ELF-1 (cell line): ENCODE measurements around the gene KAZN.

Experiments
- DNase-seq: peaks from one replicate; pipeline ENCODE4 v3.0.0-alpha.2; 2016; ENCODE audit warnings: low read depth, low spot score

KAZN gene

GRCh38 chr1:15060104-15060503 lies 461.6 kb downstream of the KAZN start:
- no peak for DNase-seq

GRCh38 chr1:15062479-15063099 lies 464.1 kb downstream of the KAZN start:
- DNase-seq, result peak; percentile 69

DNA sequence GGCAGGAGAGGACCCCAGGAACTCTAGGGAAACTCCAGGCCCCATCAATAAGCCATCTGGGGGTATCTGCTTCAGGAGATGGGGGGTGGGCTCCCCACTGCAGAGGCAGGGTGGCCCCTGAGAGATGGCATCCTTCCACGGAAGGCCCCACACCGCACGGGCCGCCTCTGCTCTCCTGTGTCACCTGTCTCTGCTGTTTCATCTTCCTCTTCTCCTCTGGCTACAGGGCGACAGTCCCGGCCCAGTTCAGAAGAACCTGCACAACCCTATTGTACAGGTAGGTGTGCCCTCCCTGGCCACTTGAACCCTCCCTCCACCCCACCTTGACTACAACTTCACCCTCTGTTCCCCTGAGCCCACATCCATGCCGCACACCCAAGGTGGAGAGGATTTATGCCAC lies 464.9 kb downstream of the KAZN start:
- DNase-seq, result no peak

GRCh38 chr1:15063783-15064182 lies 465.3 kb downstream of the KAZN start:
- DNase-seq, result no peak

DNA sequence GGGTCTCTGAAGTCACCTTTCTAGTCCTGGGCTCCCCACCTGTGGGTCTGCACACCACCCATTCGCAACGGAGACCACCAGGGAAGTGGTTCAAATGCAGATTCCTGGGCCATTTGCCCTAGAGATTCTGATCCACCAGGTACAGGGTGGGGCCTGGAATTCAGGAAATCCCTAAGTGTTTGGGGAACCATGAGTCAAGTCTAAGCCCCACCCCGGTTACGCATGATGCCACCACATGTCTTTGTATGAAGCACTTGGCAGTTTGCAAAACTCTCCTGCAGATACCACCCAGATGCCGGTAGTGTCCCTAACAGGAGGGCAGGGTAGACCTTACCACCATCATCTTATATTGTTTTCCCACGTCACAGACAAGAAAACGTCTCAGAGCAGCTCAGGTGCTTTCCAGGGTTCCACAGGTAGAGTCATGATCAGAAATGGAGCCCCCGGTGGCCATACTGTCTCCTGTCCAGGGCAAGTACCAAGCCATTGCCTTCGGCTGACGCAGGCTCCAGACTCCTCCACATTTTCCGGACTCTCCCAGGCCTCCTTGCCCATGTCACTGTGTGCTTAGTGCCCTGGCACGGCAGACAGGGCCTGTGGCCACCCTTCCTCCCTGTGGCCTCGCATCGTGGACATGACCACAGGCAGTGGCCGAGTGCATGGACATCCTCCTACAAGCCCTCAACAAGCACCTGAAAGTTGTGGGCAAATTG lies 465.9 kb downstream of the KAZN start:
- DNase-seq, result no peak

DNA sequence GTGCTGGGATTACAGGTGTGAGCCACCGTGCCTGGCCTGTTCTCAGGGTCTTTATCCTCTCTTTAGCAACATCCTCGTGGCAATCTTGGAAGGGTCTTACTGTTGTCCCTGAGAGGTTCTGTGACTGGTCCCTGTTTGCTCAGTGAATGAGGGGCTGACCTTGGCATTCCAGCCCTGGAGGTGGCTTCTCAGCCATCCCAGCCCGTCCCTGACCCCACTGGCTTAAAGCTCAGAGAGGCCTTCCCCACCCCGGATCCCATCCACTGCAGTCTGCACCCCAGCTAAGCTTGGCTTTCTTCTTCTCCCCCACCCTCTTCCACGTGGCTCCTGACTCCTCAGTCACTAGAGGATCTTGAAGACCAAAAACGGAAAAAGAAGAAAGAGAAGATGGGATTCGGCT lies 466.8 kb downstream of the KAZN start:
- no peak for DNase-seq

GRCh38 chr1:15065736-15066135 lies 467.3 kb downstream of the KAZN start:
- no peak for DNase-seq

DNA sequence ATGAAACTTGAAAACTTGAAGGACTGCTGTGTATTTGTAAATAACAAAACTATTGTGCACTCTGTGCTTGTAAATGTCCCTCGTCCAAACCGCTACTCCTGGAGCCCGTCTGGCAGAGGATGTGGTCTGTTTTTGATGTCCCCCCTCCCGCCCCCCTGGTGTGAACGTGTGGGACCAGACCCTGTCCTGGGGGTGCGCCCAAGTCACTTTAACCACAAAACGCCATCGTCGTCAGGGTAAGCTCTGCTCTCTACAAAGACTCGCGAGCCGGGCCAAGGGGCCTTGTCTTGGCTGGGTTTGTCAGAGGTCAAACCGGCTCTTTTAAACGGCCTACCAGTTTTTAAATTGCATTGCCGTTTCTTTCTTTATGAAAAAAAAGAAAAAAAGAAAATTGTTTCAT lies 467.7 kb downstream of the KAZN start:
- DNase-seq, result no peak

GRCh38 chr1:15067148-15067547 lies 468.7 kb downstream of the KAZN start:
- no peak for DNase-seq

GRCh38 chr1:15068152-15068551 lies 469.7 kb downstream of the KAZN start:
- DNase-seq, result no peak

GRCh38 chr1:15068997-15069396 lies 470.5 kb downstream of the KAZN start:
- no peak for DNase-seq

GRCh38 chr1:15070145-15070748 lies 471.8 kb downstream of the KAZN start:
- peak; percentile 15 for DNase-seq

DNA sequence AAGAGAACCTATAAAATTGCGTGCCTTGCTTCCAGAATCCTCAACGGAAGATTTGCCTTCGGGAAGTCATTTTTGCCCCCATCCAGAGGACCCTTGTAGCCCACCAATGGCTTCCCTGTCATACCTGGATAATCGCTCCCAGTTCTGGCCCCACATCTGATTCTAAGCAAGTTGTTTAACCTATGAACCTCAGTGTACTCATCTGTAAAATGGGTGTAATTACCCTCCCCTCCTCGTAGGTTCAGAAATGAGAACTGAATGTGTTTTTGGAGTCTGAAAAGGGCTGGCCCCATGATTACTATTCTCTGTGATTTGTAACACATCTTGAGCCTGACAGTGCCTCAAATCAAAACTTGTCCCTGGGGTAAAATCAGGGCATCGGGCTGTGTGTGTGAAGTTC lies 473.5 kb downstream of the KAZN start:
- no peak for DNase-seq

- DNase-seq, result no peak
Observed at GRCh38 chr1:15073799-15074308, 475.4 kb downstream of the KAZN start.

DNA sequence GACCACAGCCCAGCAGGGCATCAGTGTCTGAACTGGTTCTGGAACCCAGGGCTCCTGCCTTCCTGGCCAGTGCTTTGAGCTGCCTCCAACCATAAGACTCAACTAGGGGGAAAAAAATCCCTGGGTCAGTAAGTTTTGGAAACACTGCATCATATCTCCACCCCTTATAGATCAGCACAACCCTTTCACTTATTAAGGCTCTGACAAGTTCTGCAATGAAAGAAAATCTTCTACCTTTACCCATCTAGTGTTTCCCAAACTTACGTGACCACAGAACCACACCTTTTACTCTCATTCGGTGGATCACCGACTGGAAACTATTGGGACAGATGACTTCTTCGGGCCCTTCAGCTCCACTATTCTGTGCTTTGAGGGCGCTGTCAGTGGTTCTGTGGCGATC lies 476.7 kb downstream of the KAZN start:
- DNase-seq, result no peak

- no peak for DNase-seq
Observed at GRCh38 chr1:15075817-15076216, 477.3 kb downstream of the KAZN start.

DNA sequence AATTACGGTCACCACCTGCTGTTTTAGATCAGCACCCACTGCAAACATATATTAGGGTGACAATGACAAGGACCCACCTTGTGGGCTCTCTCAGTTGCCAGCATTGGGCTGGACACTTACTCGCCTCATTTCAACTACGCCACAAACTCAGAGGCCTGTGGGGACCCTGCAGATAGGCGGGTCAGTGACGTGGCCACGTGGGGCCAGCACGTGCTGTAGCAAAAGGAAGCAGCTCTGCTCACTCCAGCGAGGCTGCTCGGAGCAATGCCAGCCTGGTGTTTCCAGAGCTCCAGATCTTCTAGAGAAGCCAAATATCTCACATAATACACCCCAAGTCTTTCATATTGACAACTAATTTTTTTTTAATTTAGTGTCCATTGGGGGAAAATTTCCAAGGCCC lies 478.3 kb downstream of the KAZN start:
- DNase-seq, result no peak

- no peak for DNase-seq
Observed at GRCh38 chr1:15077384-15077783, 478.9 kb downstream of the KAZN start.

- DNase-seq, result no peak
Observed at GRCh38 chr1:15080328-15081007, 482.0 kb downstream of the KAZN start.

- no peak for DNase-seq
Observed at GRCh38 chr1:15081102-15081501, 482.6 kb downstream of the KAZN start.

DNA sequence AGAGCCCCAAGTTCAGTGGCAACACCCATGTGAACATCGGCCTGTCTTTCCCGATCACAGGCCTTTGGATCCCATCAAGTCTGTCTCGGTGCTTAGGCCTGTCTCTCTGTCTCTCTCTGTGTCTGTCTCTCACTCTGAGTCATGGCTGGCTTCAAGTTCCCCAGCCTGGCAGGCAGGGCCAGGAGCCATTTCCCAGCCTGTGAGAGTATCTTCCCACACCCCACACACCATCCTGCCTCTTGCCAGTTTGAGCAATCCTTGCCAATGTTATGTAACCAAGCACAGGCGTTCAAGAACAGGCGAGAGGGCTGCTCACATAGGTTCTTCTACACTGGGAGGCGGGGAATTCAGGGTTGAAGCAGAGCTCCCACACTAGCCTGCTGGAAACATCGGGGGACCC lies 485.1 kb downstream of the KAZN start:
- DNase-seq, result no peak

DNA sequence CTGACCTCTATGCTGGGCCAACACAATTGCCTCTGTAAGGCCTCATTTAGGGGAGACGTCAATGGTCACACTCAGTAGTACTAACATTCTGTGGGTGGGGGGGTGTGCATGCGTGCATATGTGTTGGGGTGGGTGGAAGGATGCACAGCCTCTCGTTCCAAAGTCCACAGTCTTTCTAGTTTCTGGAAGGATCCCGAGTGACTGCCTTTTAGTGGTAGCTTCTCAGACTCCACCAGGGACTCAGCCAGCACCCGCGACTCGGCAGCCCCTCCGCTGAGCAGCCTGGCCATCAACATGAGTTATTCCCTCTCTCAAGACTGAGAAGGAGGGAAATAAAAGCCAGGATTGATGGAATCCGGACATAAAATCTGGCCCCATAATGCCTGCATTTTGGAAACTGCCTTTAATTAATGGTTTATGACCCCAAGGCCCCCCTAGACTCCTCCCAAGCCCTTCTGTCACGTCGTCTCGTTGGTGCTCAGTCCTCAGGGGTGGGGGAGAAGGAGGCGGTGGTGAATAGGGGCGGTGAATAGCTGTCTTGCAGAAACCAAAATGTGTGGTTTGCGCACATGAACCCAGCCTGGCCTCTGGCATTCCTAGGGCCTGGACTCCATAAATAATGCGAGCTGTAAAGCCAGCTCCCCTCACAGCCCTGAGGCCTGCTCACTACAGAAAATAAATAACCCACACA lies 489.9 kb downstream of the KAZN start:
- DNase-seq, result peak; percentile 17
